ENCODE data around the gene EGR1. TPM values are rescaled to one million over a fixed set of nuclear protein-coding genes. Genes with fewer than 3 reads are reported as not detected.

EGR1 gene
- total and polyA plus RNA-seq, 2 of the 4 experiments (the other 2 are of a cell fraction), result 2.9 to 104 TPM

DNA sequence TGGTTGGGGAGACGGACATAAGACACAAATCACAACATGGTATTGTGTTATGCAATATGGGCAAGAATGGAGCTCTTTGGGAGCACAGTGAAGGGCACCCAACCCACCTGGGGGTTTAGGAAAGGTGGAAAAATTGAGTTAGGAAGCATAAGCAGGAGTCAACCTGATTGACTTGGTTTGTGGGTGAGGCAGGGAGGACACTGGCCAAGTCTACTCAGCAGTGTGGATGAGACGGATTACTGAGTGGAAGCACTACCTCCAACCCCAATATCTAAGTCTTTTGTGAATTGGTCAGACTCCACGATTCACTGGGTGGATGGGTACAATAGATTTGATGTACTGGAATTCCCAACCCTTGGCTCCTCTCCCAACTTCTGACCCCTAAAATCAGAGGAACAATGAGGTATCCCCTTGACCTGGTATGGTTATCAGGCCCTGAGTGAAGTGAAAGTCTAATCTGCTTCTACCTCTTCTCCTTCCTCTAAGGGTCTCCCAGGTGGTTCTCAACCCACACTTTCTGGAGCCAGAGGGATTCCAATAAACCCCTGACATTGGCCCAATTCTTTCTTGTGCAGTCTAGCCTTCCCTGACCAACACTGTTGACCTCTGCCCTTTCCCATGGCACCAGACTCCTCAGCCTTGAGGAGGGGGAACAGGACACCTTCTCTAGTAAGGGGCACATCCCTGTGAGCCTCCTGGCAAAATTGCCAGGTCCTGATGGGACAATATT lies 5.2 kb downstream of the EGR1 start:
- Histone ChIP-seq H2AK9ac (replicated peaks; ENCODE audit: low read depth, low read length, poor library complexity) (no peak overlapping the region), H2AFZ (replicated peaks; ENCODE audit: low read length, poor library complexity) (no peak overlapping the region), H3K9me1 (ENCODE audit: insufficient read depth, low read length) (peaks cover 20% of the 10 kb centered on the region), H2BK120ac (ENCODE audit: low read depth, low read length) (no peak overlapping the region), H3K4me1 (ENCODE audit: control insufficient read depth, insufficient read depth, low read length) (peaks cover 10% of the 10 kb centered on the region; the same call in 1 of the 2 replicates), H3K4ac (ENCODE audit: low read depth, low read length) (no peak overlapping the region), H3K36me3 (ENCODE audit: control insufficient read depth, insufficient read depth, low read length) (peaks cover 18% of the 10 kb centered on the region), H4K5ac (ENCODE audit: low read depth, low read length) (no peak overlapping the region), H3K4me2 (ENCODE audit: low read depth, low read length) (no peak overlapping the region), H4K20me1 (ENCODE audit: insufficient read depth, low read length) (peaks cover 55% of the 10 kb centered on the region), H3K14ac (replicated peaks; ENCODE audit: low read depth, low read length) (no peak overlapping the region), H3K9me3 (ENCODE audit: control insufficient read depth, insufficient read depth, low read length) (no peaks in the 10 kb centered on the region), H2BK15ac (ENCODE audit: low read depth, low read length) (no peak overlapping the region), H3K27ac (ENCODE audit: insufficient read depth, low read length) (no peak overlapping the region), H3K79me1 (ENCODE audit: low read depth in 1 of 2, low read length in 2 of 2) (peaks cover 9 to 35% of the 10 kb centered on the region in 2 experiments), H2BK20ac (ENCODE audit: low read depth, low read length) (no peak overlapping the region), H2BK5ac (ENCODE audit: low read depth, low read length, poor library complexity, severe bottlenecking) (no peak overlapping the region), H3K27me3 (ENCODE audit: control insufficient read depth, insufficient read depth, low read length) (peaks cover 2% of the 10 kb centered on the region; the same call in 1 of the 2 replicates), H3K9ac (ENCODE audit: low read depth, low read length) (no peak overlapping the region), H4K91ac (ENCODE audit: insufficient read depth, low read depth, low read length) (no peak overlapping the region), H3K56ac (ENCODE audit: extremely low read depth, insufficient read depth, low read length) (no peak overlapping the region), H4K8ac (ENCODE audit: low read depth in 2 of 2, low read length in 2 of 2) (no peak overlapping the region), H3K23ac (ENCODE audit: low read depth, low read length) (no peak overlapping the region), H2AK5ac (ENCODE audit: low read depth, low read length) (no peak overlapping the region), H3K18ac (ENCODE audit: low read depth, low read length) (no peak overlapping the region), H3K4me3 (ENCODE audit: insufficient read depth, low read depth, low read length) (no peak overlapping the region)
- no CpG with 5 or more reads among the region's 3 CpGs for WGBS, 2 experiments (ENCODE audit: extremely low coverage in 2 of 2, insufficient read length in 1 of 2)
- ChIA-PET CTCF (no interaction called here), POLR2A (ENCODE audit: unreplicated experiment) (interaction anchor here (0.6 kb wide), 1 partner anchor 104 kb away, joined by 3 read pairs; no protein-coding TSS in a partner anchor)
- ATAC-seq (ENCODE audit: low read depth) (peak; percentile 12), DNase-seq (no peak)
- no peak; the same call in none of the 2 replicates for TF ChIP-seq FOS (IDR thresholded peaks at IDR 0.05; ENCODE audit: low read depth, low read length)
- TF ChIP-seq NFE2L2 (IDR thresholded peaks at IDR 0.05; ENCODE audit: low read depth, low read length), result peak; percentile 44
- dilution Hi-C loops (cut with HindIII; ENCODE audit: low sequenced_read_pairs, unreplicated experiment) (no loop called here), intact Hi-C loops (cut with micrococcal nuclease) (no loop called here), in situ Hi-C loops (cut with MboI; ENCODE audit: low sequenced_read_pairs) (no loop called here)
- no TSS peak for BruUV-seq (replicated peaks)

All from IMR-90 (cell line).